Activated CD4-positive, alpha-beta T cell treated with anti-CD3 and anti-CD28 coated beads for 48 hours (primary cell): Measurements from ENCODE around the gene NSUN6.
"Not testable (repeated sequence)": the region's sequence is repeated elsewhere in the genome, so short reads cannot be mapped to it uniquely, and the experiment has no call there.

Experiments
- DNase-seq: peaks from one replicate; pipeline ENCODE4 v3.0.0-alpha.2; 2020

Gene NSUN6

GRCh38 chr10:18659125-18659818, 7.9 kb upstream of the NSUN6 start, which contains the start of gene ARL5B:
TSS of gene ARL5B (plus strand) at chr10:18659431. CDS start at chr10:18659638, 207 bp downstream.
- peak; percentile 97 for DNase-seq

GRCh38 chr10:18658271-18659124, 7.1 kb upstream of the NSUN6 start:
- DNase-seq, result peak; percentile 7

- no peak for DNase-seq
Observed at GRCh38 chr10:18656724-18657123, 5.3 kb upstream of the NSUN6 start.

GRCh38 chr10:18653112-18653511, 1.7 kb upstream of the NSUN6 start:
- DNase-seq, result no peak

GRCh38 chr10:18650404-18650997, 886 bp downstream of the NSUN6 start:
- DNase-seq, result no peak

- no peak for DNase-seq
Observed at GRCh38 chr10:18649364-18649959, 1.9 kb downstream of the NSUN6 start.

GRCh38 chr10:18647945-18648344, 3.4 kb downstream of the NSUN6 start:
- no peak for DNase-seq

GRCh38 chr10:18647151-18647550, 4.2 kb downstream of the NSUN6 start:
- DNase-seq, result no peak

- DNase-seq, result not testable (repeated sequence)
Observed at GRCh38 chr10:18639719-18640118, 11.7 kb downstream of the NSUN6 start.

GRCh38 chr10:18637400-18637799, 14.0 kb downstream of the NSUN6 start:
- not testable (repeated sequence) for DNase-seq

- no peak for DNase-seq
Observed at GRCh38 chr10:18635995-18636394, 15.4 kb downstream of the NSUN6 start.

GRCh38 chr10:18632500-18632899, 18.9 kb downstream of the NSUN6 start:
- not testable (repeated sequence) for DNase-seq

GRCh38 chr10:18627452-18628018, 23.9 kb downstream of the NSUN6 start:
- DNase-seq, result peak; percentile 76

GRCh38 chr10:18625886-18626285, 25.5 kb downstream of the NSUN6 start:
- DNase-seq, result no peak

GRCh38 chr10:18623671-18624070, 27.7 kb downstream of the NSUN6 start:
- not testable (repeated sequence) for DNase-seq

- DNase-seq, result no peak
Observed at GRCh38 chr10:18620856-18621255, 30.5 kb downstream of the NSUN6 start.

- DNase-seq, result no peak
Observed at GRCh38 chr10:18619016-18619415, 32.4 kb downstream of the NSUN6 start.

- no peak for DNase-seq
Observed at GRCh38 chr10:18616337-18616736, 35.0 kb downstream of the NSUN6 start.

- DNase-seq, result no peak
Observed at GRCh38 chr10:18615618-18616017, 35.8 kb downstream of the NSUN6 start.

- DNase-seq, result no peak
Observed at GRCh38 chr10:18611168-18611567, 40.2 kb downstream of the NSUN6 start.

- DNase-seq, result no peak
Observed at GRCh38 chr10:18610517-18610916, 40.9 kb downstream of the NSUN6 start.

- DNase-seq, result no peak
Observed at GRCh38 chr10:18608596-18608995, 42.8 kb downstream of the NSUN6 start.
